Measurements from ENCODE around the gene PKP2.
"Not testable (repeated sequence)": the region's sequence is repeated elsewhere in the genome, so short reads cannot be mapped to it uniquely, and the experiment has no call there.

Gene PKP2

DNA sequence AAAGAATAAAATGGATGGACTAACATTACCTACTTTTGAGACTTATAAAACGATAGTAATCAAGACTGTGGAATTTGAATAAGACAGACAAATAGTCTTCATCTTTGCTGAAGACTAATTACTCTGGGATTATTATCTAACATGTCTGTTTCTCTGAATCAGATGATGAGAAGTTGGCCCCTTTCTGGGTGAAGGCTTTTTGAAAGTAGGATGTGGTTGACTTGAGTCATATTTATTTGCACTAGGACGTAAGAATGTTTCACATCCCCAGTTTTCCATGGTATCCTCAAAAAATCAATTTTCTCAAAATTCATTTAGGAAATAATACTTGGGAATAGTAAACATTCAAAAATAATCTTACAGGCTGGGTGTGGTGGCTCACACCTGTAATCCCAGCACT, 31.8 kb downstream of the PKP2 start:
- no peak for DNase-seq (ENCODE audit: extremely low read depth in 1 of 2, low read depth in 1 of 2)

DNA sequence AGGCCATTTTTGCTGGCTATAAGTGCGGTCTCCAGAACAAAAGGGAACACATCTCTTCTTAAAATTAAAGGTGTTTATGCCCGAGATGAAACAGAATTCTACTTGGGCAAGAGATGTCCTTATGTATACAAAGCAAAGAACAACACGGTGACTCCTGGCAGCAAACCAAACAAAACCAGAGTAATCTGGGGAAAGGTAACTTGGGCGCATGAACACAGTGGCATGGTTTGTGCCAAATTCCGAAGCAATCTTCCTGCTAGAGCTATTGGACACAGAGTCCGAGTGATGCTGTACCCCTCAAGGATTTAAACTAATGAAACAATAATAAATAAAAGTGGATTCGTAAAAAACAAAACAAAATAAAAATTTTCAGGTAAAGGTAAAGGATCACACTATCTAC, 33.4 kb downstream of the PKP2 start:
- no peak for DNase-seq (ENCODE audit: extremely low read depth in 1 of 2, low read depth in 1 of 2)

DNA sequence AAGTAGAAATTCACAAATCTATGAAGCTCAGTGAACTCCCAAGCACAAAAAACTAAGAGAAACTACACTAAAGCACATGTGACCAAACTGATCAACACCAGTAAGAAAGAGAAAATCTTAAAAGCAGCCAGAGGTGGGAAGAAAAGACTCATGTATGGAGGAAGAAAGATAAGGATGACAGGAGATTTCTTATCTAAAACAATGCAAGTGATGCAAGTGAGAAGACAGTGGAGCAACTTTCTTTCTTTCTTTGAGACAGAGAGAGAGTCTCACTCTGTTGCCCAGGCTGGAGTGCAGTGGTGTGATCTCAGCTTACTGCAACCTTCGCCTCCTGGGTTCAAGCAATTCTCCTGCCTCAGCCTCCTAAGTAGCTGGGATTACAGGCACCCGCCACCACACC, 34.9 kb downstream of the PKP2 start:
- not testable (repeated sequence) for DNase-seq (ENCODE audit: extremely low read depth in 1 of 2, low read depth in 1 of 2)

DNA sequence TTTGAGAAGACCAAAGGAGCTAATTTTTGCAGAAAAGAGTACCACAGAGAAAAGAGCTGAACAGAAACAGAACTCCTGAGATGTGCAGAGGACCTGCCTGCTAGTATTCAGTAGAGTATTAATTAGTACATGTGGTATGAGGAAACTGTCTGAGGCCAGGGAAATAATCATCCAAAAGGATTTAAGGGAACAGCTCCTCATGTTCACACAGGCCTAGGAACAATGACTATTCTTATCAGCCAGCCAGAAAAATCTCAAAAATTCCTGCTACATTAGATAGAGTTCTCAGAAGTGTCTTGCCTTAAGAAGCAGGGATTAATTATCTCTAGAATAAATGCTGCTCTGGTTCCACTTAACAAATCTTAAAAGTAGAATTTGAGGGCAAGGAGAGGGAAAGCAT, 36.4 kb downstream of the PKP2 start:
- DNase-seq (ENCODE audit: extremely low read depth in 1 of 2, low read depth in 1 of 2) = no peak

DNA sequence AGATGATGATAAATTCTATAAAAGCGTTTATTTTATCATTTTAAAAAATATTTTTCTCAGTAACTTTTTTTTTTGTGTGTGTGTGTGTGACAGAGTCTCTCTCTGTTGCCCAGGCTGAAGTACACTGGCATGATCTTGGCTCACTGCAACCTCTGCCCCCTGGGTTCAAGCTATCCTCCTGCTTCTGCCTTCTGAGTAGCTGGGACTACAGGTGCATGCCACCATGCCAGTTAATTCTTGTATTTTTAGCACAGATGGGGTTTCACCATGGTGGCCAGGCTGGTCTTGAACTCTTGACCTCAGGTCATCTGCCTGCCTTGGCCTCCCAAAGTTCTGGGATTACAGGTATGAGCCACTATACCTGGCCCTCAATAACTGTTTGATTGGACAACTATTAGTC, 37.2 kb downstream of the PKP2 start:
- no peak for DNase-seq (ENCODE audit: extremely low read depth in 1 of 2, low read depth in 1 of 2)

DNA sequence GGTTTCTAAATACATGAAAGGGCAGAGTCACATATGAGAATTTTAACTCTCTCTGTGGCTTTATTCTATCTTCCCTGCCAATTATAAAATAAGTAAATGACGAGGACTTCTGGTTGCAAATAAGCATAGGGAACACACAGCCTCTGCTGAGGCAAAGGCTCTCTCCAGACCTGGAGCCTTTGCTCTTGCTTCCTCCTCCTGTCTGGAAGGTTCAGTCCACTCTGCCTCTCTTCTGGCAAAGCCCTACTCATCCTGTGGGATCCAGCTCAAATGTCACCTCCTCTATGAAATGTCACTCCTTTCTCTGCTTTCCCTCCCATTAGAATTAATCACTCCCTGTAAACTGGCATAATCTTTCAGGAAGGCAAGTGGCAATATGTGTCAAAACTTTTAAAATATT, 41.9 kb downstream of the PKP2 start:
- no peak for DNase-seq (ENCODE audit: extremely low read depth in 1 of 2, low read depth in 1 of 2)

DNA sequence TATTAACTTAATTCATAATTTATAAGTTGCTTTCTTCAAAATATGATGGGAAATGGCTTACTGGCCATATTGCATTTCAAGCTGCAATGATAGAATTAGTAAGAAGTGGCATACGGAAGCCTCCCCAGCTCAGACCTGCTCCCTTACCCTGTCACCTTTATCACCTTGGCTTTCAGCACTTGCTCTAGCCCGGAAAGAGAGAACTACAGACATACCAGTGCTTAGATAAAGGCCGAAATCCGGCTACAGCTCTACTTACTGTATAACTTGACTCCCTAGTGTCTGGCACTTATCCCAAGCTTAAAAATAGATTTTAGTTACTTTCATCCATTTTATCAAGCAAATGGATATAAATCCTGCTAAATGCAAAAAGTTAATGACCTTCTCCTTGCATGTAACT, 42.5 kb downstream of the PKP2 start:
- DNase-seq (ENCODE audit: extremely low read depth in 1 of 2, low read depth in 1 of 2) = no peak

DNA sequence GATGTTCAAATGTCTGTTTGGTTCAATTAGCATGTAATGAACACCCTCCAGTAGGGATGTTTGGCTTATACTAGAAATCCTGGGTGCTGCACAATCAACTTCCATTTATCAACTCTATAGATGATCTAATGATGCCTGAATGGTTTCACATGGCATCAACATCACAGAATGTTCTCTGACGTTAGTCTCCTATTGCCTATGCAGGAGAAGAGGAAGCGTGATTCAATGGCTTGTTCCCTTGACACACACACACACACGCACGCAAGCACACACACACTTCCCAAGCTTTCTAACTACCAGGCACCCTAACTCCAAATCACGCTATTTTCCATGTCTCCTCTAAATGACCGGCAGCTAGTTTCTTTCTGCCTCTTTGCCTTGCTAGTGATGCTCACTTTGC, 49.3 kb downstream of the PKP2 start:
- DNase-seq (ENCODE audit: extremely low read depth in 1 of 2, low read depth in 1 of 2) = no peak

DNA sequence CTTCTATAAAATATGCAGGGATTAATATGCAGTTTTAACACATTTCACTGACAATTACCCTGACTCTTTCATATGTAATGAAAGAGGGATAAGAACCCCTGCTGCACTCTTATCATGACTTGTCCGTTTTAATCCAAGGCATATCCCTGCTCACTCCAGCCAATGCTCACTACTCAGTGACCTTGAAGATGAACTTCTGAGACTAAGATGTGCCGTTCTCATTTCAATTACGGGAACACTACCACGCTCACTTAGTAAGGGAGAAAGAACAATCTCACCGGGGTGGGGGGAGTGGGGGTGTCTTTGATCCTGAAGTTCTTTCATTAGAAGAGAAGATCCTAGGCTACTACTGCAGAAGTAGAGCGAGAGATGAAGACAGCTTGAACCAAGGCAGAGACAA, 50.5 kb downstream of the PKP2 start:
- DNase-seq (ENCODE audit: extremely low read depth in 1 of 2, low read depth in 1 of 2) = no peak

DNA sequence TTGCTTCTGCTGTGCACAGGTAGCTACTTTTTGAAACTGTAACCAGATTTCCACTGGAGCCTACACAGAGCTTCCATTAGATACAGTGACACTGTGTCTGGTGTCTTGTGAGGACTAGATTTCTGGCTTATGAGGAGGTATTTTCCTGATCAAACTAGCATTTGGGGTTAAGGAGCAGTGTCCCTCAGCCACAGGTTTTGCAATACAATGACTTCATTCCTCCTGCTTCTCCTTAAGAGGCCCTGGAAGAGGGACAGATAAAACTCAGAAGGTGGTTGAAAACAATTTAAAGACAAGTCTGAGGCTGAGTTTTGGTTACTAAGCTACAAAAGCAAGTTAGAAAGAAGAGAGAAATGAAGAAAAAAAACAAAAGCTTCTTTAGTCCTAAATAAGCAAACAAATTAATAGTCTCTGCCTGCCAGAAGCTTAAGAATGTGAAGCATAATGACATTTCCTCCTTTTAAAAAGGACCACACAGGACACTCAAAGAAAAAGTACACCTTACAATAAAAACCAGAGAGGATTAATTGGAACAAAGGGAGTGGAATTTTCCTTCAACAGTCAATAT, 53.0 kb downstream of the PKP2 start:
- DNase-seq (ENCODE audit: extremely low read depth in 1 of 2, low read depth in 1 of 2) = no peak

DNA sequence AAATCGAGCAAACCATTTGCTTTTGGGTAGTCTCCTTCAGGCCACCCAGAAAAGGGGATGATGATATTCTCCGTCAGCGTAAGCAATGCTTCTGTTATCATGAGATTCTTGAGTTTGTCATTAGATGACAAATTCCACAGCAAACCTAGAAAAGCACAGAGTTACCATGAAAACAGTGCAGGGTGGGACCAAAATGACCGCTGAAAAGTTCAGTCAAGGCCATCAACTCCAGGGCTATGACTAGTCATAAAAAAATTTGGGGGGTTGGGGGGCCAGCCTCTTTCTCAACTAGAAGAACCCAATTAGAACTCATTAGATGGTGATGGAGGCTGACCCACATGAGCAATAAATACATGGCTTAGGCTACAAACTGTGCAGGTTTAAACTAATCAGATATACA, 55.5 kb downstream of the PKP2 start:
- no peak for DNase-seq (ENCODE audit: extremely low read depth in 1 of 2, low read depth in 1 of 2)

DNA sequence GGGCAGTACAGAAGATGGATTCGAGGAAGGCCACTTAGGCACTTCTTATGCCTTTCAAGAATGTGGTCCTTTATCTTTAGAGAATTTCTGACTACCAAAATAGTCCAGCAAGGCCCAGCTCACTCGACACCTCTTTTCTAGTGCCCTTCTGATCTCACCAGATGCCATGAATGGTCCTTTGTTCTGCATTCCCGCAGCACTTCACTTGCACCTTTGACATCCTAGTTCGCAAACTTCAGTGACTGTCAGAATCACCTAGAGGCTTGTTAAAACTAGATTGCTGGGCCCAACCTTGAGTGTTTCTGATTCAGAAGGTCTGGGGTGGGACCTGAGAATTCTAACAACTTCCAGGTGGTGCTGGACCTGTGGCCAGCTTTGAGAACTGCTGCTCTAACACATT, 56.7 kb downstream of the PKP2 start:
- DNase-seq (ENCODE audit: extremely low read depth in 1 of 2, low read depth in 1 of 2) = no peak

DNA sequence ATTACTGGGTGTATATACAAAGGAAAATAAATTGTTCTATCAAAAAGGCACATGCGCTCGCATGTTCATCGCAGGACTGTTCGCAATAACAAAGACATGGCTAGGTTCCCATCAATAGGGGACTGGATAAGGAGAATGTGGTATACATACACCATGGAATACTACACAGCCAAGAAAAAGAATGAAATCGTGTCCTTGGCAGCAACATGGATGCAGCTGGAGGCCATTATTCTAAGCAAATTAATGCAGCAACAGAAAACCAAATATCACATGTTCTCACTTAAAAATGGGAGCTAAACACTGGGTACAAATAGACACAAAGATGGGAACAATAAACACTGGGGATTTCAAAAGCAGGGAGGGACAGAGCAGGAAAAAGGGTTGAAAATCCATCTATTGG, 58.6 kb downstream of the PKP2 start:
- DNase-seq (ENCODE audit: extremely low read depth in 1 of 2, low read depth in 1 of 2) = no peak

DNA sequence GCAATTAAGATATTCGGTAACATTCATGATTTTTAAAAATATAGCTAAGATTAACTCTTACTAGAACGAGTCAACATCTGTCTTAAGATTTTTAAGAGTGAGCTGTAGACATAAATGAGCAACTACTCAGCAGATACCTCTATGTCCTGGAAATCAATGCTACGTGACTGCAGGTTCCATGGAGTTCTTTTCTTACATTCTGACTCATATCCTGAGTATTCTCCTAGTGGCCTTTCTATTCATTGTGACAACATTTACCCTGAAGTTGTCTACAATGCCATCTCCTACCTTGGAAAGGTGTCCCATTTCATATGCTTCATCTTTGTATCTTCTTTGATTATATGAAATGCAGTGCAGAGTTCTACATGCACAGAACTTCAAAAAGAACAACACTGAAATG, 59.9 kb downstream of the PKP2 start:
- no peak for DNase-seq (ENCODE audit: extremely low read depth in 1 of 2, low read depth in 1 of 2)

DNA sequence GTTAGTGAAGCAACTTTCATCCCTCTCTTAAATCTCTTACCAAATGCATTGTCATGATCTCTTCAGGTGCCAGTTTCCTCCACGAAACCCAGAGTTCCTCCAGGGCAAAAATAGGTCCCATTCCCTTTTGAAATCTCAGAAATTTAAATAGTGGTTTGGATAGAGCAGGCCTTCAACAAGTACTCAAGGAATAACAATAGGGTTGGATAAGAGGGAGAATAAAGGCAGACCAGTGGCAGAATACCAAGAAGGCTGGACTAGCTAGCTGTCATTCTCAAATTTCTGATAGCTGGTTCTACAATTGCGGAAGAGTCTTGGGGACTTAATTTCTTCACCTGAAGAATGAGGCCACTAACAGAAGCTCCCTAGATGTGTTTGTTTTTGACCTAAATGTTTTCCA, 62.5 kb downstream of the PKP2 start:
- DNase-seq (ENCODE audit: extremely low read depth in 1 of 2, low read depth in 1 of 2) = no peak

DNA sequence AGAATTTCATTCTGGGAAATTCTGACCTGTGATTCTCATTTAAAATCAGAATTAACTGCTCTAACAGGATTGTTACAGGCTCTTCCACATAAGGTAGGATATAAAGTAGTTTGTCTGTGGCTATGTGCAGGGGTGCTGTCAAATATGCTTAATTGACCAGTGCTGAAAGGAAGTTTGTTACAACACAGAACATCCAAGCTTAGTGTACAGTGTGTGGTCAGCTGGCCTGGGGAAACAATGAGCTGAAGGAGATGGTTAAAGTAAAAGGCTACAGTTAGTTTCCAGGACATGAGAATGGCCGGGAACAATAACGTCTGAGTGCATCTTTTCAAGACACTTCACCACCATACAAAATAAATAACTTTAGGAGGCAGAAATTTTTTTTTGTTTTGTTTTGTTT, 68.0 kb downstream of the PKP2 start:
- no peak for DNase-seq (ENCODE audit: extremely low read depth in 1 of 2, low read depth in 1 of 2)

DNA sequence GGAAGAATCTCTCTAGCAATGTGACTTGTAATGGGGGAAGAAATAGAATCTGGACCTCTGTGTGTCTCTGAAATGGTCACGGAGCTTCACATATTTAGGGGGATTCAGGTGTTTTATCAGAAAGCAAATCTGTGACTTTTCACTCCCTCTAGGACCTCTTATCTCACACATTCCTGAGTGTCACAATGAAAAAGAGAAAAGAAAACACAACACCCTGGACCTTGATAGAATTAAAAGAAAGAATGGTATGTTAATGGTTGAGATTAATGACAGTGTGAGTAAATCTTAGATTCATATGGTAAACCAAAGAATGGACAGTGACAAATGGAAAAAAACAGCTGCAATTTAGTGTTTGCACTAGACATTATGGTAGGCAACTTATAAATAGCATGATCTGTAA, 68.5 kb downstream of the PKP2 start:
- DNase-seq (ENCODE audit: extremely low read depth in 1 of 2, low read depth in 1 of 2) = no peak

DNA sequence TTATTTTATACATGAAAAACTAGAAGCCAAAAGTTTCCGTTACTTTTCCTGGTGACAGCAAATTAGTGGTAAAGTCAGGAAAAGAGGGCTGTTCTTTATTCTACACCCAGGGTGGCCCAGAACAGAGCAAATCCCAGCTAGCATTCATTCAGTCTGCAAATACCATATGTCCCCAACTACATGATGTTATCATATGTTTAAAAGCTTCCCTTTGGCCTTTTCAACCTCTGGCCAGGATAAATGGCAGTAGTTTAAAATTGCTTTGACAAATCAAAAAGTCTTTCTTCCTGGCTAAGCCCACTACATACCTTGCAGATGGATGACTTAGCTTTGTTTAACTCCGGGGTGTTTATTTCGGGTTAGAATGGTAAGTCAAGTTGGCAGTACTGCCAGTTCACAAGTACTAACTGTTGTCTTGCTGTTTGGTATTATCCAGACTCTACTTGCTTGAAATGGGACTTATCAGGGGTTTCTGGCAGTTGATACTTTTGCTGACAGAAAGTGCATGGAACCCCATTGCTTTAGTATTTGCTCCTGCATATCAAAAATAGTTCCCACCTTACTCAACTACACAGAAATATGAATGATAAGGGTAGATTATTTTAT, 69.7 kb downstream of the PKP2 start:
- DNase-seq (ENCODE audit: extremely low read depth in 1 of 2, low read depth in 1 of 2) = no peak

DNA sequence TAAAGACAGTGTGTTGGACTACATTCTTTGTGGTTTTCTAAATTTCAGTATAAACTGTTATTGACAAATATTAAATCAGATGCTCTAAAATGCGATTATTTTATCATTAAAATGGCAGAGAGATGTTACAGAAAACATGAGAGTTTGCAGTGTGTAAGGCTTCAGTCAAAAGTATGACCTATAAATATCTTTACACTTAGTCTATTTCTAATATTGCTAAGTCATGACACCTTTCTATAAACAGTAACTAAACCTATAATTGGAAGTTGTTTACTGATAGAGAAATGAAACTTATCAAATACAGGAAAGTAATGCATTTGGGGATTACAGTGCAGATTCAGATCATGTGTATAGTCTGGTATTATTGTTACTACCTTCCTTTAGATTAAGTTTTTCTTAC, 72.0 kb downstream of the PKP2 start:
- DNase-seq (ENCODE audit: extremely low read depth in 1 of 2, low read depth in 1 of 2) = no peak

DNA sequence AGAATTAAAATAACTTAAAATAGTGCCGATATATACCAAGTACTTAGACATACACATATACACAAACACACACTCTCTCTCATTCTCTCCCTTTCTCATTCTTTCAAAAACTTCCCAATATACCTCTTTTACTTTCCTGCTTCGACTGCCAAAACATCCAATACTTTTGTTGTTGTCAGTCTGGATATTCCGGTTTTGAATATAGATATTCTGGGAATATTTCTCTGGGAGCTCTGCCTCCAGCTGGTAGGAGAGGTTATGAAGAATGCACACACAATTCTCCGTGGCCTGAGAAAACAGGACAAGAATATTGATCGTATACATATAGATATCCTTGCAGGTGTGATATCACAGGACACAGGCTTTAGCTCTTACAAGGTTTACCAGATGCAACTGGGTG, 74.2 kb downstream of the PKP2 start:
- no peak for DNase-seq (ENCODE audit: extremely low read depth in 1 of 2, low read depth in 1 of 2)

DNA sequence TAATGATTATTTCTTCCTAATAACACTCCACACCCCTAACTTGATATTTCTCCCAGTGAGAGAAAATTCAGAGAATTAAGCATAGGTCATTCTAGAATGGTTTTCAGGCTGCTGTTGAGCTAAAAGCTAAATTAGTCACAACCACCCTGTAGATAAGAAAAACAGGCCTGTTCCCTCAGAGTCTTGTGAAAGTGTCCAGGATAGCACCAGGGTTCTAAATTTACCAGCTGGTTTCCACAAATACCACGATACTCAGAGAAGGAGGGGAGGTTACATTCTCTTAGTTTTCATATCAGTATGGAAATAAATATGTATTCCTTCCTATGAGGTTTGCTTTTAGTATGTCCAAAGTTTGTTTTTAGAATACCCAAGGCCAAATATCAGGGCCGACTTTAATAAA, 74.9 kb downstream of the PKP2 start:
- no peak for DNase-seq (ENCODE audit: extremely low read depth in 1 of 2, low read depth in 1 of 2)

DNA sequence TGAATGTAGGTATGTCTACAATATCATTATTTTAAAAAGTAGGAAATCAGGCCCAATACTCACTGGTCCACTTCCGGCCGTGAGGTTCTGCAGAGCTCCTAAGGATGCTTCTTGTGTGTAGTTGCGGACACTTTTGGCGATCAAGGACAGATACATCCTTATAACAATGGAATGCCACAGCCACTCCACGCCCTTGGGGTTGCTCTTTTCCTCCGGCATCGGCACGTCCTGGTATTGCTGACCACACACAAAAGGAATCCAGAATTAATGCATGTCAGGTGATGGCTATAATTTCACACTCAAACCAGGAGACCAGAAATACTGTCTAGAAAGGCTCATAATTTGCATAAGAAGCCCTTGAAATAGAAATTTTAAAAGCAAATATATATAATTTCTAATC, 75.3 kb downstream of the PKP2 start:
- no peak for DNase-seq (ENCODE audit: extremely low read depth in 1 of 2, low read depth in 1 of 2)

DNA sequence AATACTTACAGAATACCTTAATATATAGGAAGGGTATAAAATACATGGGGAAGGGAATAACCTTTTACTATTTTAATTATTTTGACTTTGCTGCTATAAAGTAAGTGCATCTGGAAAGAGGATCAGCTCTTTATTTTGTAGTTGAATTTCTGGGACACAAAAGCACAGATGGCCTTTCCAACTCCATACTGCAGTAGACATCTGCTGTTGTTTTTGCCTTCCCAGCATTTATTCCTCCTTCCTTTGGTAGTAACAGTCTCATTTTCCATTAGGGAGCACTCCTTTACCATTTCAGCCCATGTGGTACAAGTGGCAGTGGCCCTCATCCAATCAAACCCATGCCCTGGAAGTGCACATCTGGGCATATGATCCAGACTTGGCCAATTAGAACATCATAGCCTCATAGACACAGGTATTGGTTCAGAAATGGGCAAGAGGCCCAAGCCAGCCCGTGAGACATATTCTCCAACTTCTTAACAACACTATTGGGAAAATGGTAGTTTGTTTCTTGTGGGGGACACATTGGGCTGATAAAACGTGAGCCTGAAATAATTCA, 76.1 kb downstream of the PKP2 start:
- no peak for DNase-seq (ENCODE audit: extremely low read depth in 1 of 2, low read depth in 1 of 2)
